ENCODE measurements around the gene FAM53B.

The FAM53B gene

GRCh38 chr10:124707144-124707467 lies 37.1 kb downstream of the FAM53B start:
- Histone ChIP-seq H3K4me3 (IDR thresholded peaks at IDR 0.05; ENCODE audit: insufficient read depth, low read depth, low read length) (no peak overlapping the region), H4K20me1 (ENCODE audit: insufficient read depth) (0 out of 2 replicates have a peak, but pooled peaks cover 2% of the 10 kb centered on the region), H3K27me3 (ENCODE audit: insufficient read depth, low read depth) (no peaks in the 10 kb centered on the region), H3K27ac (no peak overlapping the region), H3K4me2 (no peak overlapping the region), H3K9ac (no peak overlapping the region), H3K4me1 (ENCODE audit: low read depth, poor library complexity, severe bottlenecking) (peaks cover 38% of the 10 kb centered on the region), H3K79me2 (ENCODE audit: insufficient read depth, low read depth) (peaks cover 16% of the 10 kb centered on the region; the same call in 1 of the 2 replicates), H2AFZ (ENCODE audit: low read depth) (no peak overlapping the region), H3K36me3 (ENCODE audit: insufficient read depth) (no peaks in the 10 kb centered on the region)
- no peak for TF ChIP-seq CTCF (conservative IDR thresholded peaks at IDR 0.05; ENCODE audit: low read depth, low read length)

GRCh38 chr10:124706462-124707143 lies 37.6 kb downstream of the FAM53B start:
- peaks cover 16% of the 10 kb centered on the region; the same call in 1 of the 2 replicates for H3K79me2 ChIP-seq (ENCODE audit: insufficient read depth, low read depth)
- TF ChIP-seq CTCF (conservative IDR thresholded peaks at IDR 0.05; ENCODE audit: low read depth, low read length): no peak
- H3K4me1 ChIP-seq (ENCODE audit: low read depth, poor library complexity, severe bottlenecking): peaks cover 39% of the 10 kb centered on the region
- H3K36me3 ChIP-seq (ENCODE audit: insufficient read depth): no peaks in the 10 kb centered on the region
- H3K4me3 ChIP-seq (IDR thresholded peaks at IDR 0.05; ENCODE audit: insufficient read depth, low read depth, low read length): no peak overlapping the region
- no peak overlapping the region for H2AFZ ChIP-seq (ENCODE audit: low read depth)
- no peak overlapping the region for H3K4me2 ChIP-seq
- no peak overlapping the region for H3K27ac ChIP-seq
- H3K27me3 ChIP-seq (ENCODE audit: insufficient read depth, low read depth): no peaks in the 10 kb centered on the region
- H4K20me1 ChIP-seq (ENCODE audit: insufficient read depth): 0 out of 2 replicates have a peak, but pooled peaks cover 2% of the 10 kb centered on the region
- H3K9ac ChIP-seq: no peak overlapping the region

GRCh38 chr10:124705817-124706461 lies 38.2 kb downstream of the FAM53B start:
- H4K20me1 ChIP-seq (ENCODE audit: insufficient read depth): 0 out of 2 replicates have a peak, but pooled peaks cover 2% of the 10 kb centered on the region
- H3K9ac ChIP-seq: no peak overlapping the region
- no peak overlapping the region for H3K4me2 ChIP-seq
- no peak overlapping the region for H2AFZ ChIP-seq (ENCODE audit: low read depth)
- H3K27ac ChIP-seq: no peak overlapping the region
- TF ChIP-seq CTCF (conservative IDR thresholded peaks at IDR 0.05; ENCODE audit: low read depth, low read length): no peak
- H3K36me3 ChIP-seq (ENCODE audit: insufficient read depth): no peaks in the 10 kb centered on the region
- no peaks in the 10 kb centered on the region for H3K27me3 ChIP-seq (ENCODE audit: insufficient read depth, low read depth)
- peaks cover 15% of the 10 kb centered on the region; the same call in 1 of the 2 replicates for H3K79me2 ChIP-seq (ENCODE audit: insufficient read depth, low read depth)
- H3K4me1 ChIP-seq (ENCODE audit: low read depth, poor library complexity, severe bottlenecking): peaks cover 39% of the 10 kb centered on the region
- no peak overlapping the region for H3K4me3 ChIP-seq (IDR thresholded peaks at IDR 0.05; ENCODE audit: insufficient read depth, low read depth, low read length)

- Histone ChIP-seq H3K4me1 (ENCODE audit: low read depth, poor library complexity, severe bottlenecking) (peaks cover 41% of the 10 kb centered on the region), H3K27ac (no peak overlapping the region), H3K9ac (no peak overlapping the region)
Observed at GRCh38 chr10:124705381-124705740, 38.8 kb downstream of the FAM53B start.

More at GRCh38 chr10:124705381-124705740, 38.8 kb downstream of the FAM53B start:
- no peak overlapping the region for H2AFZ ChIP-seq (ENCODE audit: low read depth)
- H3K4me3 ChIP-seq (IDR thresholded peaks at IDR 0.05; ENCODE audit: insufficient read depth, low read depth, low read length): no peak overlapping the region
- H4K20me1 ChIP-seq (ENCODE audit: insufficient read depth): no peaks in the 10 kb centered on the region
- H3K36me3 ChIP-seq (ENCODE audit: insufficient read depth): no peaks in the 10 kb centered on the region
- H3K4me2 ChIP-seq: no peak overlapping the region
- H3K79me2 ChIP-seq (ENCODE audit: insufficient read depth, low read depth): peaks cover 10% of the 10 kb centered on the region; the same call in 1 of the 2 replicates
- no peaks in the 10 kb centered on the region for H3K27me3 ChIP-seq (ENCODE audit: insufficient read depth, low read depth)
- no peak for TF ChIP-seq CTCF (conservative IDR thresholded peaks at IDR 0.05; ENCODE audit: low read depth, low read length)
